ENCODE results near the gene VSTM2L. TPM values are rescaled to one million over a fixed set of nuclear protein-coding genes. Genes with fewer than 3 reads are reported as not detected.

The VSTM2L gene
- total RNA-seq, 1 experiment from 2014 or later, result 0.71 TPM

DNA sequence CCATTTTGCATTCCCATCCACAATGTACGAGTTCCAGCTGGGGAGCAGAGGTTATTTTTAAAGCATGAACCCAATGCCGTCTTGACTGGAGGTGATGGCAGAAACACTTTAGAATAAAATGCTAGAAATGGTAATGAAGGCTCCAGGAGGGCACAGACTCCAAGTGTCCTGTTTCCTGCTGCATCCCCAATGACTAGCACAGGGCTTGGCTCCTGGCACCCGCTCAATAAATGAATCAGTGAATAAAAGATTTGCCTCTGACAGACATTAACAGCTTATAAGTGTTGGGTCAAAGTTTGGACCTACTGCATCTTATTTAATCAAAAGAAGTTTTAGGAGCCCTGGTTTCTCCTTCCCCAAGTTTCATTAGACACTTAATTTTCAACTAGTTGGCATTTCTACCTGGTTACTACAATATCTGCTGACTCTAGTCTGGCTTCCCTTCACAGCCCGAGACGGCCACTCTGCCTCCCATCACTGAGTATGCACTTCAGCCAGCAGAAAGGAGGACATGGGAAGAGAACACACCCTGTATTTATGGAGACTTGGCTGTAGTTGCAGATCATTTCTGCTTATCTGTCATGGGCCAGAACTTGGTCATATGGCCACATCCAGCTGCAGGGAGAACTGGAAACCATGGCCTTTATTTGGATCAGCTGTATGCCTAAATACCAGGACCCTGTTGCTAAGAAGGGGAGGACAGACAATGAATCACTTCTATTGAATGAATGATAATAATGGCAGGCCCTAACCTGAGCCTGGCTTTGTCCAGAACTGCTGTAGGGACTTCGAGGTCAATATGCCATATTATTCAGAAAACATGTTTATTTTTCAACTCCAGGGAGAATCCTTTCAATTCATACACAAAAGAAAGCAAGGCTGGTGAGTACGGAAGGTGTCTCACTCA, 67.3 kb downstream of the VSTM2L start:
- Mint-ChIP-seq H3K27me3 (ENCODE audit: unreplicated experiment) (peaks cover 21% of the 10 kb centered on the region), H3K27ac (ENCODE audit: unreplicated experiment) (no peak overlapping the region), H3K9me3 (ENCODE audit: low read depth, unreplicated experiment) (peaks cover 6% of the 10 kb centered on the region), H3K36me3 (ENCODE audit: insufficient read depth, unreplicated experiment) (no peaks in the 10 kb centered on the region), H3K4me3 (ENCODE audit: low read depth, unreplicated experiment) (no peak overlapping the region), H3K4me1 (ENCODE audit: low read depth, unreplicated experiment) (no peaks in the 10 kb centered on the region)
- intact Hi-C loops (cut with micrococcal nuclease; ENCODE audit: unreplicated experiment), result no loop called here
- CTCF ChIA-PET, result interaction anchor here (1.1 kb wide), 1 partner anchor 299 kb away, joined by 3 read pairs; no protein-coding TSS in a partner anchor
- TF ChIP-seq, protein P1, sequence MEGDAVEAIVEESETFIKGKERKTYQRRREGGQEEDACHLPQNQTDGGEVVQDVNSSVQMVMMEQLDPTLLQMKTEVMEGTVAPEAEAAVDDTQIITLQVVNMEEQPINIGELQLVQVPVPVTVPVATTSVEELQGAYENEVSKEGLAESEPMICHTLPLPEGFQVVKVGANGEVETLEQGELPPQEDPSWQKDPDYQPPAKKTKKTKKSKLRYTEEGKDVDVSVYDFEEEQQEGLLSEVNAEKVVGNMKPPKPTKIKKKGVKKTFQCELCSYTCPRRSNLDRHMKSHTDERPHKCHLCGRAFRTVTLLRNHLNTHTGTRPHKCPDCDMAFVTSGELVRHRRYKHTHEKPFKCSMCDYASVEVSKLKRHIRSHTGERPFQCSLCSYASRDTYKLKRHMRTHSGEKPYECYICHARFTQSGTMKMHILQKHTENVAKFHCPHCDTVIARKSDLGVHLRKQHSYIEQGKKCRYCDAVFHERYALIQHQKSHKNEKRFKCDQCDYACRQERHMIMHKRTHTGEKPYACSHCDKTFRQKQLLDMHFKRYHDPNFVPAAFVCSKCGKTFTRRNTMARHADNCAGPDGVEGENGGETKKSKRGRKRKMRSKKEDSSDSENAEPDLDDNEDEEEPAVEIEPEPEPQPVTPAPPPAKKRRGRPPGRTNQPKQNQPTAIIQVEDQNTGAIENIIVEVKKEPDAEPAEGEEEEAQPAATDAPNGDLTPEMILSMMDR (IDR thresholded peaks at IDR 0.05; ENCODE audit: unreplicated experiment), result no peak
- no TSS peak for BruUV-seq (replicated peaks)
- DNase-seq, result no peak

DNA sequence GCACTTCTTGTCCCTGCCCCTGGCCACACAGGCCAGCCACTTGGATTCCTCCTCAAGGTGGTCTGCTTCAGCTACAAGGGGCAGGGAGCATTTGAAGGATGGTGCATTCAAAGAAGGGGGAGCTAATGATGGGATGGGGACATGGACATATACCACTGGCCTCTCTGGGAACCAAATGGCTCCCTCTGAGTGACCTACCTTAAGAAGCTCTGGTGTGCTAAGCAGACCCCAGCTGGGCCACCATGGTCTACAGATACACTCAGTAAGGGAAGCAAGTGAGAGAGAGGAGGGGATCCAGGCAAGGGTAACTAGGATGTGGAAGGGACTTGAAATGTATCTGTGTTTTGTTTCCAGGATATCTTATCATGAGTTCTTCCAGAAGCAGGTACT, 67.9 kb downstream of the VSTM2L start:
- Mint-ChIP-seq H3K36me3 (ENCODE audit: insufficient read depth, unreplicated experiment) (no peaks in the 10 kb centered on the region), H3K4me3 (ENCODE audit: low read depth, unreplicated experiment) (no peak overlapping the region), H3K4me1 (ENCODE audit: low read depth, unreplicated experiment) (no peaks in the 10 kb centered on the region), H3K27ac (ENCODE audit: unreplicated experiment) (no peak overlapping the region), H3K9me3 (ENCODE audit: low read depth, unreplicated experiment) (peaks cover 6% of the 10 kb centered on the region), H3K27me3 (ENCODE audit: unreplicated experiment) (peaks cover 14% of the 10 kb centered on the region)
- intact Hi-C loops (cut with micrococcal nuclease; ENCODE audit: unreplicated experiment), result no loop called here
- no peak for DNase-seq
- BruUV-seq (replicated peaks), result no TSS peak
- TF ChIP-seq, protein P1 (IDR thresholded peaks at IDR 0.05; ENCODE audit: unreplicated experiment), result no peak
- CTCF ChIA-PET, result interaction anchor here (1.1 kb wide), 1 partner anchor 299 kb away, joined by 3 read pairs; no protein-coding TSS in a partner anchor

DNA sequence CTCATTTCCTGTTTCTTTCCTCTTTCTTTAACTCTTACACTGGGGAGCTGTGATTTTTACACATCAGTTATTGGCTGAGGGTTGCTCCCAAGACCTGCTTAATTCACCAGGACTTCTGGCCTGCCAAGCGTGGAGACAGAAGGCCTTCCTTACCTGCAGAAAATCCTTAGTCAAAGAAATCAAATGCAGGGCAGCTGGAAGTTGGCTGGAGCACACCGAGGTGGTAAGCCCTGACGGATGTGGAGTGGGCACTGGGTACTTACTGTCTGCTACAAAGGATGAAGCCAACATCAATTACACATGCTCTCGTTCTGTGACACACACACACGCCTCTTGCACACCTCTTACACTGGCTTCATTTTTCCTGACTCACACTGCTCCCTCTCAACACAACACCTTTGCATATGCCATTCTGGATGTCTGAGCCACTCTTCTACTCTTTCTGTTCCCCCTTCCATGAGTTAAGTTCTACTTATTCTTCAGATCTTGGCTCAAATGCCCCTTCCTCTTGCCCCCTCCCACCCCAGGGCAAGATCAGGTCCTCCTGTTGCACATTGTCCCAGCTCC, 68.7 kb downstream of the VSTM2L start:
- Mint-ChIP-seq H3K27me3 (ENCODE audit: unreplicated experiment) (peaks cover 8% of the 10 kb centered on the region), H3K9me3 (ENCODE audit: low read depth, unreplicated experiment) (peaks cover 2% of the 10 kb centered on the region), H3K4me1 (ENCODE audit: low read depth, unreplicated experiment) (no peaks in the 10 kb centered on the region), H3K36me3 (ENCODE audit: insufficient read depth, unreplicated experiment) (no peaks in the 10 kb centered on the region), H3K4me3 (ENCODE audit: low read depth, unreplicated experiment) (no peak overlapping the region), H3K27ac (ENCODE audit: unreplicated experiment) (no peak overlapping the region)
- no peak for DNase-seq
- intact Hi-C loops (cut with micrococcal nuclease; ENCODE audit: unreplicated experiment), result no loop called here
- no TSS peak for BruUV-seq (replicated peaks)
- TF ChIP-seq, protein P1 (IDR thresholded peaks at IDR 0.05; ENCODE audit: unreplicated experiment), result no peak
- CTCF ChIA-PET, result interaction anchor here (1.1 kb wide), 1 partner anchor 300 kb away, joined by 3 read pairs; no protein-coding TSS in a partner anchor

DNA sequence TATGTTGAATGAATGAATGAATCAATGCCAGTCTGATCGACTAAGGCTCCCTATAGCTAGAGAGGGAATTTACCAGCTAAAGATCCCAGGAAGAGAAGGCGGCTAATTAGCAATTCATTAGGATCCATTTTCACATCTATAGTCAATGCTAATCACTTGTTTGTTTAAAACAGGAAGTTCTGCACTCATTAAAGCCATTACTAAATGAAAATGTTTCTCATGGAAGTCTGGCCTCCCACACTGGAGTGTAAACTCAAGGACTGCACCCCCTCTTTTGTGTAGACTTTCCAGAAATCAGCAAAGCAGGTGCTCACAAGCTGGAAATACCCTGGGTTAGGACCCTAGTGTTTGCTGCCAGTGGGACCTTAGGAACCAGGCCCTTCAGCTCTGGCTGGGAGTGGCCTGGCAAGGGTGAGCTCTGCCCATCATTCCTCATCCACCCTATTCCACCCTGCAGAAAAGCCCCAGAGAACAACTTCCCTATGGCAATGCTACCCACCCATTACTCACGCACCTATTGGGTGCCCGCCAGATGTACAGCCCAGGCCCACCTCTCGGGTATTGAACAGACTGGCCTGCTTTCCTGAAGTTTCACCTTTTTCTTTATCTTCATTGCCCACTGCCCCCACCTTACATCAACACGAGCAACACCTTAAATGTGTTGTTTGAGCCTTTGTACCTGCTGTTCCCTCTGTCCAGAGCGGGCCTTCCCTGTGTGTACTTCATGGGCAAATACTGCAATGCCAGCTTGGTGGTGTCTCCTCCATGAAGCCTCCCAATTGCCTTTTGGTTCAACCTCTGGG, 69.5 kb downstream of the VSTM2L start:
- H3K9me3 Mint-ChIP-seq (ENCODE audit: low read depth, unreplicated experiment), result peaks cover 2% of the 10 kb centered on the region
- H3K27me3 Mint-ChIP-seq (ENCODE audit: unreplicated experiment), result no peaks in the 10 kb centered on the region
- H3K4me1 Mint-ChIP-seq (ENCODE audit: low read depth, unreplicated experiment), result no peaks in the 10 kb centered on the region
- H3K4me3 Mint-ChIP-seq (ENCODE audit: low read depth, unreplicated experiment), result no peak overlapping the region
- TF ChIP-seq, protein P1 (IDR thresholded peaks at IDR 0.05; ENCODE audit: unreplicated experiment), result no peak
- CTCF ChIA-PET, result no interaction called here
- H3K36me3 Mint-ChIP-seq (ENCODE audit: insufficient read depth, unreplicated experiment), result no peaks in the 10 kb centered on the region
- no TSS peak for BruUV-seq (replicated peaks)
- no peak for DNase-seq
- intact Hi-C loops (cut with micrococcal nuclease; ENCODE audit: unreplicated experiment), result no loop called here
- H3K27ac Mint-ChIP-seq (ENCODE audit: unreplicated experiment), result no peak overlapping the region
